Right lobe of liver (tissue), 4 donors: ENCODE measurements around the gene CEP44.

Source experiments
- POLR2A ChIP-seq: fragments of 450-650 bp; IDR thresholded peaks from one replicate; pipeline ENCODE4 v1.6.1; 2017; ENCODE audit warnings: antibody characterized with exemption, mild to moderate bottlenecking
- TF ChIP-seq, protein P1 (sequence below), 4 donors: fragments of 200-600 bp in 3 of 4; fragments of 450-650 bp in 1 of 4; IDR thresholded peaks; one replicate each; pipeline versions ENCODE4 v1.5.1 to v1.8.0; 2016 to 2022; ENCODE audit warnings: antibody characterized with exemption in 4 of 4, mild to moderate bottlenecking in 2 of 4
- donor health status: DM: no; HTN: no; CAD: no.
- donor health status: DM: no; HTN: no; CAD: no.
- donor health status: DM: no; HTN: yes; CAD: no.

GRCh38 chr4:174365018-174365587, 81.4 kb downstream of the CEP44 start:
- TF ChIP-seq, protein P1, sequence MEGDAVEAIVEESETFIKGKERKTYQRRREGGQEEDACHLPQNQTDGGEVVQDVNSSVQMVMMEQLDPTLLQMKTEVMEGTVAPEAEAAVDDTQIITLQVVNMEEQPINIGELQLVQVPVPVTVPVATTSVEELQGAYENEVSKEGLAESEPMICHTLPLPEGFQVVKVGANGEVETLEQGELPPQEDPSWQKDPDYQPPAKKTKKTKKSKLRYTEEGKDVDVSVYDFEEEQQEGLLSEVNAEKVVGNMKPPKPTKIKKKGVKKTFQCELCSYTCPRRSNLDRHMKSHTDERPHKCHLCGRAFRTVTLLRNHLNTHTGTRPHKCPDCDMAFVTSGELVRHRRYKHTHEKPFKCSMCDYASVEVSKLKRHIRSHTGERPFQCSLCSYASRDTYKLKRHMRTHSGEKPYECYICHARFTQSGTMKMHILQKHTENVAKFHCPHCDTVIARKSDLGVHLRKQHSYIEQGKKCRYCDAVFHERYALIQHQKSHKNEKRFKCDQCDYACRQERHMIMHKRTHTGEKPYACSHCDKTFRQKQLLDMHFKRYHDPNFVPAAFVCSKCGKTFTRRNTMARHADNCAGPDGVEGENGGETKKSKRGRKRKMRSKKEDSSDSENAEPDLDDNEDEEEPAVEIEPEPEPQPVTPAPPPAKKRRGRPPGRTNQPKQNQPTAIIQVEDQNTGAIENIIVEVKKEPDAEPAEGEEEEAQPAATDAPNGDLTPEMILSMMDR (IDR thresholded peaks at IDR 0.05): peak; percentile 47 to 56 (median 50)
- TF ChIP-seq POLR2A: no peak
